Nephron (organoid): ENCODE measurements around the gene SYNDIG1.

Experiments used
- H3K27ac Mint-ChIP-seq, 3 experiments: 2 replicates each; pipeline ENCODE4 v1.8.0; 2020; ENCODE audit warnings: mixed read lengths in 3 of 3, mild to moderate bottlenecking in 2 of 3, moderate library complexity in 1 of 3
- H3K27me3 Mint-ChIP-seq: 2 replicates; pipeline ENCODE4 v1.8.0; 2021; ENCODE audit warnings: low read depth, mild to moderate bottlenecking, moderate library complexity, mixed read lengths
- H3K36me3 Mint-ChIP-seq: 2 replicates; pipeline ENCODE4 v1.8.0; 2020; ENCODE audit warnings: low read depth, mixed read lengths
- H3K4me1 Mint-ChIP-seq: 2 replicates; pipeline ENCODE4 v1.8.0; 2020; ENCODE audit warnings: mixed read lengths
- H3K4me3 Mint-ChIP-seq, 3 experiments: 2 replicates each; pipeline ENCODE4 v1.8.0; 2020; ENCODE audit warnings: mild to moderate bottlenecking in 3 of 3, mixed read lengths in 3 of 3, moderate library complexity in 2 of 3
- H3K9me3 Mint-ChIP-seq: 2 replicates; pipeline ENCODE4 v1.8.0; 2020; ENCODE audit warnings: mixed read lengths
- CTCF ChIP-seq, 3 experiments: fragments of 200-600 bp; sonication (generic); IDR thresholded peaks; one replicate each; pipeline ENCODE4 v1.5.0; 2021; ENCODE audit warnings: antibody characterized with exemption in 3 of 3; ENCODE audit not compliant: unreplicated experiment in 3 of 3

The SYNDIG1 gene

GRCh38 chr20:24469116-24469893 lies at the start of gene SYNDIG1:
TSS of gene SYNDIG1 (plus strand) at chr20:24469629. CDS start at chr20:24543098, 73,469 bp downstream.
- H3K36me3 Mint-ChIP-seq, result no peaks in the 10 kb centered on the region
- H3K4me1 Mint-ChIP-seq, result peaks cover 45% of the 10 kb centered on the region
- H3K27me3 Mint-ChIP-seq, result peaks cover 82% of the 10 kb centered on the region
- peak within 1 kb of the TSS; percentile 47 to 66 (median 66) for H3K27ac Mint-ChIP-seq
- peak within 1 kb of the TSS; percentile 84 to 90 (median 87) for H3K4me3 Mint-ChIP-seq
- no peaks in the 10 kb centered on the region for H3K9me3 Mint-ChIP-seq
- TF ChIP-seq CTCF (IDR thresholded peaks at IDR 0.05; ENCODE audit: unreplicated experiment in 3 of 3), result no peak

DNA sequence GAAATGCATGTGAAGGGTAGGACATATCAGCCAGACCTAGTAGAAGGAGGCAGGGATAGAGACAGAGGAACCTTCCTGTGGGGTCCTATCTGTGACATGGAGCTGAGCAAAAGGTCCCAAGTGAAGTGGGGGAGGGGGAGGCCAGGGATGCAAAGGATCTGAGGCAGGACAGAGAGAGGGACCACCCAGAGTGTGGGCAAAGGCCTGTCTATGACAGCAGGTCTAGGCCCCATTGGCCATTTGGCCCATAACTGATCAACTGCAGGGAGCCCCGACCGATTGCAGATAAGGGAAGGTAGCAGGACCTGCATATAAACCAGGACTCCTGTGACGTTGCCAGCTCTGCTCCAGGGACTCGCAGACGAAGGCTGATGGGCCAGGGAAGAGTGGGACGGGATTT lies 49.6 kb upstream of the SYNDIG1 start:
- Mint-ChIP-seq H3K4me3 (no peak overlapping the region), H3K27ac (no peak overlapping the region), H3K36me3 (peaks cover 4% of the 10 kb centered on the region), H3K4me1 (peaks cover 6% of the 10 kb centered on the region), H3K27me3 (peaks cover 12% of the 10 kb centered on the region), H3K9me3 (peaks cover 22% of the 10 kb centered on the region)
- TF ChIP-seq CTCF (IDR thresholded peaks at IDR 0.05; ENCODE audit: unreplicated experiment in 3 of 3), result no peak

GRCh38 chr20:24420567-24420966 lies 48.9 kb upstream of the SYNDIG1 start:
- Mint-ChIP-seq H3K4me3 (no peak overlapping the region), H3K9me3 (peaks cover 17% of the 10 kb centered on the region)

DNA sequence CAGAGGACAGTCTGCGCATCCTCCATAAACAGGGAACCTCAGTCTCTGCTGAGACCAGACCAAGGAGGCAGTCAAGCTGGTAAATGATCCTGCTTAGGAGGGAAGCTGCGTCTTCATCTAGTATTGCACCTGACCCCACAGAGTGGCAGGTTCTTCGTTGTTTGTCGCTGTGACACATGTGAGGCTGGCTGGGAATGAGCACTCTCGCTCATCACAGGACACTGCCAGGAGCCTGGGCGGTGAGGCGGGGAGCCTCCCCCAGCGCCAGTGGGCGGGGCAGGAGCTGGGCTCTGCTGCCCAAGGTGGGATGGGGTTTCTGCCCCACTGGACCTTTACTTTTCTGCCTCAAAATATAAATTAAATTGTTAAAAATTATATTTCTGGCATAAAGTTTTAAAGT lies 48.4 kb upstream of the SYNDIG1 start:
- no peak overlapping the region for H3K4me3 Mint-ChIP-seq
- no peak for TF ChIP-seq CTCF (IDR thresholded peaks at IDR 0.05; ENCODE audit: unreplicated experiment in 3 of 3)
- H3K4me1 Mint-ChIP-seq, result peaks cover 6% of the 10 kb centered on the region
- peaks cover 4% of the 10 kb centered on the region for H3K36me3 Mint-ChIP-seq
- H3K9me3 Mint-ChIP-seq, result peaks cover 12% of the 10 kb centered on the region
- H3K27ac Mint-ChIP-seq, result no peak overlapping the region
- peaks cover 12% of the 10 kb centered on the region for H3K27me3 Mint-ChIP-seq

More at GRCh38 chr20:24420567-24420966, 48.9 kb upstream of the SYNDIG1 start:
- Mint-ChIP-seq H3K36me3 (peaks cover 4% of the 10 kb centered on the region), H3K27me3 (peaks cover 12% of the 10 kb centered on the region), H3K27ac (no peak overlapping the region), H3K4me1 (peaks cover 6% of the 10 kb centered on the region)
- TF ChIP-seq CTCF (IDR thresholded peaks at IDR 0.05; ENCODE audit: unreplicated experiment in 3 of 3), result no peak

DNA sequence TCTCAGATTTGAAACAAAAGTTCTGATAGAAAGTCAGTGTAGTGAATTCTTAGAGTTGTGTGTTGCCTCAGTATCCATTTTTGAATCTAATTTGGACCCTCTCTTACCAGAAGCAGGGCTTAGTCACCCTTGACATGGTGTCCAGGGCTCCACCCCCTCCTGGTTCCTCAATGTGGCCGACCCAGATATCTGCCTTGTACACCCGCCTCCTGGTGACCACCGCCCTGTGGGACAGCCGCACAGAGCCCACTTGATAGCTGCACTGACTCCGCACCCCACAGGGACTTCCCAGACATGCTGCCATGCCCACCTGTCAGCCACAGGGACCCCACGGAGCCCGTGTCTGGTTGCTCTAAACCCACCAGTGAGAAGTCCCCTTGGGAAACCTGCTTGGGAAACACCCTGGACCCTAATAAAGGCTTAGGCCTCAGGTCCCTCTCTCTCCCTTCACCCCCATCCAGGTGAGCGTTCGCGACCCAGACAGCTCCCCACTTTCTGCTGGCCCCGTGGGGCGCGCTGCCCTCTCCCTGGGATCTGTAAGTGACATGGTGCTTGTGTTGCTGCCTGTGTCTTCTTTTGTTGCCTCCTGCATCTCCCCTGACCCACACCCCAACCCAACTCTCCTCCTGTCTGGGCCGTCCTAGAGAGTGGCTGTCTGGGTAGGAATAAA lies 47.2 kb upstream of the SYNDIG1 start:
- TF ChIP-seq CTCF (IDR thresholded peaks at IDR 0.05; ENCODE audit: unreplicated experiment in 3 of 3), result no peak
- peaks cover 4% of the 10 kb centered on the region for H3K9me3 Mint-ChIP-seq
- peaks cover 5% of the 10 kb centered on the region for H3K27me3 Mint-ChIP-seq
- no peak overlapping the region for H3K4me3 Mint-ChIP-seq
- peaks cover 6% of the 10 kb centered on the region for H3K4me1 Mint-ChIP-seq
- no peak overlapping the region for H3K27ac Mint-ChIP-seq
- no peaks in the 10 kb centered on the region for H3K36me3 Mint-ChIP-seq
